Stimulated activated CD4-positive, alpha-beta T cell treated with anti-CD3 and anti-CD28 coated beads, Interleukin-12 subunit alpha, Interleukin-12 subunit beta, amount 100 ng/mL, for 4 hours (primary cell): ENCODE data around the gene USP20.

ENCODE experiments used
- DNase-seq: peaks from one replicate; pipeline ENCODE4 v3.0.0-alpha.2; 2020

USP20 gene

GRCh38 chr9:129858167-129858962 is 23.1 kb downstream of the USP20 start:
- DNase-seq, result no peak

DNA sequence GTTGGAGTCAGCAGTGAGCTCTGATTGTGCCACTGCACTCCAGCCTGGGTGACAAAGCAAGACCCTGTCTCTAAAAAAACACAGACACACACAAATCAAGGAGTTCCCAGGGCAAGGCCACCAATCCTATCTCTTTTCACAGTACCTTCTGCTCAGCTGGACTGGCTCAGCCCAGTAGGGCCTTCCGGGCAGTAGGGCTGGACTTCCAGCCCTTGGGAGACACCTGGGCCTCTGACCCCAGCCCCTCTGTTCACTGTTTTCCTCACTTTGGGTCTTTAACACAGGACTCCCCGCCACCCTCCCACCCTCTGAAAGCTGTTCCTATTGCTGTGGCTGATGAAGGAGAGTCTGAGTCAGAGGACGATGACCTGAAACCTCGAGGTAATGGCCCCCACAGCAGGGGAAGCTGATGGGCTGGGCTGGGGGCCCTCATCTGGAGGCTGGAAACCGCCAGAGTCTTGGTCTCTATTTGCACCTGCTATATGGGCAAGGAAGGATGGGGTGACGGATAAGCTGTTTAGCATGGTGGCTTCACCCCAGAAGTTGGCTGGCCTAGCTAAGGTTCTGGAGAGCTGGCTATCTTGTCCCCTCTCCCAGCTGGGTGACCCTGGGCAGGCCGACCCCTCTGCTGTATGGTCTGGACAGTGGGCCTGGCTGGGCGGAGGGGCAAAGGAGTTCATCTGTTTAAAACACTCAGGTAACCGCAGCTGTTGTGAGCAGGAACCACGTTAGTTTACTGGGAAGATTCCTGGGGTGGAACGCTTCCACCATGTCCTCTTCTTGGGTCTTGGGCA is 25.6 kb downstream of the USP20 start:
- no peak for DNase-seq

GRCh38 chr9:129861447-129861827 is 26.2 kb downstream of the USP20 start:
- no peak for DNase-seq

- DNase-seq, result peak; percentile 39
Measured at GRCh38 chr9:129863059-129863690, 27.9 kb downstream of the USP20 start.

GRCh38 chr9:129864991-129865647 is 29.9 kb downstream of the USP20 start:
- DNase-seq, result no peak

- no peak for DNase-seq
Measured at GRCh38 chr9:129865668-129866320, 30.5 kb downstream of the USP20 start.

DNA sequence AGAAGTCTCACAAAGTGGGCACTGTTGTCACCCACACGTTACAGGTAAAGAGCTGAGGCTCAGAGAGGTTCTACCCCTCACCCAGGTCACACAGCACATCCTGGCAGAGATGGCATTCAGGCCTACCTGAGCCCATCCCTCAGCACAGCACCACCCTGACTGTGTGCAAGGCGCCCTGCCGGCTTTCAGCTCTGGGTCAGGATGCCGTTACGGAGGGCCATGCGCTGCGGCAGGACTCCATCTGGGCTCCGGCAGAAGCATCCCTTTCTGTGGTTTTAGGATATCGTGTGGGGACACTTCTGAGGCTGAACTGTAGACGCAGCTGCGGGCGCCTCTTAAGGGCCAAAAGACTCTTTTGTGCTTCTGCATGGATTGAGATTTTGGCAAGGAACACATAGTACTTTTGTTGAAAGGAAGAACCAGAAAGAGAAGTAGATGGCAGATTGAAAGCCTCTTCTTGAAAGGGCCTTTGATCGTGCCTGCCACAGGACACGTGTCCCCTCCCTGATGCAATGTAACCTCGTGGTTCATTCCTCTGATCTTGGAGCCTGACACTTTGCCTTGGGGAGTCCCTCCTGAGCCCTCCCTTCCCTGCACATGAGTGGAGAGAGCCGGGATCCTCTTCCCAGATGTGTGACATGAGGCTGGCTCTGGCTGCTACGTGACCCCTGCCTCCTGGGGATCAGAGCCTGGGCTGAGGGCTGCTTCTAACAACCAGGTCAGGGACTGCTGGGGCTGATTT is 31.3 kb downstream of the USP20 start:
- DNase-seq, result no peak

DNA sequence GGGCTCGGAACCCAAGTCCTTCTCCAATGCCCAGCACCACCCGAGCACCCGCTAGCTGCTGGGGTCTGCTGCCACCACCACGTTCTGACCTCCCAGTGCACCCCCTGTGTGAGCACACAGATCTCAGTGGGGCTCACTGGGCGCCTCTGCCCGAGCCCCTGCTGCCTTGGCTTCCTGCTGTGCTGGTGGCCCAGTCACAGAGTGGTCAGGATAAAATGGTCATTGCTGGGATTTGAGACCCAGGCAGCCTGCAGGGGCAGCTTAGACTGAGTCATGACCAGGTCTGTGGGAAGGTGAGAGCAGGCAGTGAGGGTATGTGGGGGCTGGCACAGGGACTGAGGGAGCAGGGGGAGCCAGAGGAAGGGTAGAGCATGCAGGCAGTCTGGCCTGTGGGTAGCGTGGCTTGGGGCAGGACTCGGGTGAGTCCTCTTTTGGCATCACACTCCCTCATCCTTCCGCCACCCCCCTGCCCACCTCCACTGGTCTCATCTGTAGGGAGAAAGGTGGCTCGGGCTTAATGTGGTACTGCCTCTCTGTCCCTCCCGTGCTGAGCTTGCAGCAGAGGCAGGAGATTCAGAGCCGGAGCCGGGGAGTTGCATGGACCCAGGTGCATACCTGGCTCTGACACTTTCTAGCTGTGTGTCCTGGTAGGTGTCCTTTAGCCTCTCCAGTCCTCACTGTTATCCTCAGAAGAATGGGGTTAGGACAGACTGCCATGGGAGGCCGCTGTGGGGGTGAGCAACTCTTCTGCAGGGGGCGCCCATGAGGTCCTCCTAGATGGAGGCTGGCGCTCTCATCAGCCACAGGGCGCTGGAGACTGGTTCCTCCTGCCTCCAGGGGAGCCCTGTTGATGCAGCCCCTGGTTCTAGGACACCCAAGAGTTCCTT is 32.1 kb downstream of the USP20 start:
- no peak for DNase-seq

DNA sequence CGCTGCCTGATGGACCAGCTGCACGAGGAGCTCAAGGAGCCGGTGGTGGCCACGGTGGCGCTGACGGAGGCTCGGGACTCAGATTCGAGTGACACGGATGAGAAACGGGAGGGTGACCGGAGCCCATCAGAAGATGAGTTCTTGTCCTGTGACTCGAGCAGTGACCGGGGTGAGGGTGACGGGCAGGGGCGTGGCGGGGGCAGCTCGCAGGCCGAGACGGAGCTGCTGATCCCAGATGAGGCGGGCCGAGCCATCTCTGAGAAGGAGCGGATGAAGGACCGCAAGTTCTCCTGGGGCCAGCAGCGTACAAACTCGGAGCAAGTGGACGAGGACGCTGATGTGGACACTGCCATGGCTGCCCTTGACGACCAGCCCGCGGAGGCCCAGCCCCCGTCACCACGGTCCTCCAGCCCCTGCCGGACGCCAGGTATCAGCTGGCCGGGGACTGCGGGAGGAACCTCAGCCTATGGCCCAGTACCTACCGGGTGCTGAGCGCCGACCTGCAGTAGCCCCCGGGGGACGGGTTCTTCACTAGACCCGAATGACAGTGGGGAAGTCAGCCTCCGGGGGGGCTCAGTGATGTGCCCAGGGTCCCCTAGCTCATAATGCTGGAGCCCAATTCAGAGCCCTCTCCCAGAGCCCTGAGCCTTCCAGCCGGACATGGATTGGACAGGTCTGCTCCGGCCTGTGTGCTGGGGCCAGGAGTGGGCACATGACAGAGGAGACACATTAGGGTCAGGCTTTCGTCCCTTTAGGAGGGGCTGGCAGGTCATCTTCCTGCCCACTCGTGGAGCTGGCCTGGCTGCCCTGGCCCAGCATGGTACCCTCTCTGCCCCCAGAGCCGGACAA is 33.0 kb downstream of the USP20 start:
- no peak for DNase-seq

GRCh38 chr9:129868872-129869486 is 33.7 kb downstream of the USP20 start:
- DNase-seq, result peak; percentile 75

DNA sequence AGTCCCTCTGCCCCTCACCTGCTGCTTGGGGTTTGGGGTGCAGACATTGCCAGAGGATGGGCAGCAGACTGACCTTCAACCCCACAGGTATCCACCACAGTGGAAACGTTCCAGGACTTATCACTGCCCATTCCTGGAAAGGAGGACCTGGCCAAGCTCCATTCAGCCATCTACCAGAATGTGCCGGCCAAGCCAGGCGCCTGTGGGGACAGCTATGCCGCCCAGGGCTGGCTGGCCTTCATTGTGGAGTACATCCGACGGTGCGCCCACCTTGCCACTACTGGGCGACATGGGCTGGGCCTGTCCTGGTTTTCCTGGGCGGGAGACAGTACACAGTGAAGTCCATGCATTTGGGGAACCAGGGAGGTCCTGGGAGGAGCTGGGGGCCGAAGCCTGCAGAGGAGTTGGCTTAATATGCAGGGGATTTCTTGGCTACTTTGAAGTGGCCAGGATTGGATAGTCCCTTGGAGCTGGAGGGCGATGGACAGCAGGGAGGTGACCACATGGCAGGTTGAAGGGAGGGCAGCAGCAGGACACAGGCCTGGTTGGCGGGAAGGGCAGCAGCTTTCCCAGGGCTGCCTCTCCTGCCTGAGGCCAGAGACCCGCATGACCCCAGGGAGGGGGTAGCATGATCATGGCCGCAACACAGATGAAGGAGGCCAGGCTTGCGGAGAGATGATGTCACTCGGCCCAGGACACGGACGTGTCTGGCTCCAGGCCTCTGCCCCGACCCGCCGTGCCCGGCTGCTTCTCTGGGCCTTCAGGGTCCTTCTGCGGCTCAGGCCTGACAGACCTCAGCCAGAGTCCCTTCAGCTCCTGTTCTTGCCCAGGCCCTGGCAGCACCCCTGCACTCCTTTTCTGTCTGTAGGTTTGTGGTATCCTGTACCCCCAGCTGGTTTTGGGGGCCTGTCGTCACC is 34.6 kb downstream of the USP20 start:
- DNase-seq, result no peak

DNA sequence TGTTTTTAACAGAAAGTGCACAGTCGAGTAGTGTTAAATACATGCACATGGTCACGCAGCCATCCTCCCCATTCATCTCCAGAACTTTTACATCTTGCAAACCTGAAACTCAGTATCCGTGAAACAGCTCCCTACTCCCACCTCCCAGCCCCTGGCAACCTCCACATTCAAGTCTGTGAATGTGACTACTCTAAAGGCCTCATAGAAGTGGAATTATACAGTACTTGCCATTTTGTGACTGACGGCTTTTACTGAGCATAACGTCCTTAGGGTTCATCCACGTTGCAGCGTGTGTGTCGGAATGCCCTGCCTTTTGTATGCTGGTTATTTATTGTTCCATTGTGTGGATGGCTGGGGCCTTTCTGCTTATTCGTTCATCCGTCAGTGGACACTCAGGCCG is 35.8 kb downstream of the USP20 start:
- no peak for DNase-seq

DNA sequence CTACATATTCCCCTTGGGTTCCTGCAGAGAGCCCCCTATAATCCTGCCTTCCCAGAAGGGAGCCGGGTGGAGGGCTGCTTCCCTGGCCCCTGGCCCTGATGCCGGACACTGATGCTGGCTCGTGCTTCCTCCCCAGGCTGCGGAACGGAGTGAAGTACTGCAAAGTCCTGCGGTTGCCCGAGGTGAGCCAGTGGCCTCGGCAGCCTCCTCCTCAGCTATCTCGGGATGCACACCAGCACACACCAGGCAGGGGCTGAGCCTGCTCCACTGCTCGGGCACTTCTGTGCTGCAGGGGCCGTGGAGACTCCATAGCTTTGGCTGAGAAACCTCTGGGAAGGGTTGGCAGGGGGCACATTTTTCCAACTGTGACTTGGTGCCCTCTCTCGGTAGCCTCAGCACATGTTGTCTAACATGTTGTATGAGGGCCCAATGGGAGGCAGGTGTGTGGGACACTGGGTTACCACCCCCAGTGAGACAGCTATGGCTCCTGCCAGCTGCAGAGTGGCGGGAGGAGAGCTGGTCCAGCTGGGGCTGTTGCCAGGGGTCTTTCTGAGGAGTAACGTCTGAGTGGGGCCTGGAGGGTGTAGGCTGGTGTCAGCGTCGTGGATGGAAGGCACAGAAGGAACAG is 38.4 kb downstream of the USP20 start:
- DNase-seq, result no peak

- no peak for DNase-seq
Measured at GRCh38 chr9:129874261-129875101, 39.2 kb downstream of the USP20 start.

GRCh38 chr9:129875181-129875611 is 39.9 kb downstream of the USP20 start:
- no peak for DNase-seq

GRCh38 chr9:129875687-129876395 is 40.6 kb downstream of the USP20 start:
- no peak for DNase-seq
